Activated CD8-positive, alpha-beta memory T cell treated with anti-CD3 and anti-CD28 coated beads for 1 hour (primary cell): ENCODE results near the gene SLC47A2.
"Not testable (repeated sequence)": the region's sequence is repeated elsewhere in the genome, so short reads cannot be mapped to it uniquely, and the experiment has no call there.

Experiments
- DNase-seq, 2 donors: peaks; one replicate each; pipeline ENCODE4 v3.0.0-alpha.2; 2020; ENCODE audit warnings: low read depth in 1 of 2; ENCODE audit errors: extremely low read depth in 1 of 2

SLC47A2 gene

DNA sequence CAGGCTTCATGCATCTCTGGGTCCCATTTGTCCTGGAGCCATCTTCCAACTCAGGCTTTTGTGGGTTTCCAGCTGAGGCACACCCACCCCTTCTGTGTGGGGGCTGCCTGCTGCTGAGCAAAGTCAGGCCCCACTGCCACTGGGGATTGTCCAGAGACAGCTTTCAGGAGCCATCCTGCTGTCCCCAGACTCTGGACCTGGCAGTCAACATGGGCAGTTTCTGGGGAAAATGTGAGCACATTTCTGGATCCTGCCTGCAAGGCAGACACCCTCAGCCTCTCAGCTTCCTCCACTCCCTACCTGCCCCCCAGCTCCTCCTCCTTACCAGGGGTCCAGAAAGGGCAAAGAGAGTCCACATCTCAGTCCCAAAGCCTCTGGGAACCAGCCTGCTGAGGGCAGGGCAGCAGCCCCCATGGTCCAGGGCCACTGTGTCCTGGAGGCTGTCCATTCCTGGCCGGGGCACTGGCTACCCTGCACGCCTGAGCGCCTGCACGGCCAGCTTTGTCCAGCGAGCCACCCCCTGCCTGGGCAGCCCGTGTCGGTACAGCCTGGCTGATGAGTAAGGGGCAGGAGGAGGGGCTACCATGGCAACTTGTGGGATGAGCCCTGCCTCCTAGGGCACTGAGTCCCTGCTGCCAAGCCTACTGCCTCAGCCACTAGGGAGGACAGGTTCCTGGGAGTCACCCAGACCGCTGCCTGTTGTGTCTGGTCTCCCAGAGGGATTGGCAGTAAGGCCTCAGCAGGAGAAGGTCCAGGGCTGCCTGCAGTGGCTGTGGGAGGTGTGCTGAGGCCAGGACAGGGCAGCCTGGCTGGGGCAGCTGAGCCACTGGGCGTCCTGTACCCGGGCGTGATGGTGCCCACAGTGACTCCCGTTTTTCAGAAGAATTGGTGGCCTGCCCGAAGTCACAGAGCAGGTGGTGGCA lies at the start of gene SLC47A2:
SLC47A2 (minus strand) TSS at position 477 of the 923 bp plus-strand sequence; CDS start at position 448, 29 bp downstream.
- DNase-seq, result no peak

- no peak for DNase-seq
Measured at GRCh38 chr17:19766016-19766415, 49.6 kb upstream of the SLC47A2 start.

DNA sequence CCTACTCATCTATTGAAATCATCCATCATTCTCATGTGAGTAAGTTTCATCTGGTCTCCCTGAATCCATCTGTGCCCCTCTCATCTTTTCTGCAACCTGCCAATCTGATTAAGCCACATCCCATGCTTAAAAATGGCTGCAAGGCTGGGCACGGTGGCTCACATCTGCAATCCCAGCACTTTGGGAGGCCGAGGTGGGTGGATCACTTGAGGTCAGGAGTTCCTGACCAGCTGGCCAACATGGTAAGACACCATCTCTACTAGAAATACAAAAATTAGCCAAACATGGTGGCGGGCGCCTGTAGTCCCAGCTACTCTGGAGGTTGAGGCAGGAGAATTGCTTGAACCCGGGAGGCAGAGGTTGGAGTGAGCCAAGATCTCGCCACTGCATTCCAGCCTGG lies 47.6 kb upstream of the SLC47A2 start:
- not testable (repeated sequence) for DNase-seq

DNA sequence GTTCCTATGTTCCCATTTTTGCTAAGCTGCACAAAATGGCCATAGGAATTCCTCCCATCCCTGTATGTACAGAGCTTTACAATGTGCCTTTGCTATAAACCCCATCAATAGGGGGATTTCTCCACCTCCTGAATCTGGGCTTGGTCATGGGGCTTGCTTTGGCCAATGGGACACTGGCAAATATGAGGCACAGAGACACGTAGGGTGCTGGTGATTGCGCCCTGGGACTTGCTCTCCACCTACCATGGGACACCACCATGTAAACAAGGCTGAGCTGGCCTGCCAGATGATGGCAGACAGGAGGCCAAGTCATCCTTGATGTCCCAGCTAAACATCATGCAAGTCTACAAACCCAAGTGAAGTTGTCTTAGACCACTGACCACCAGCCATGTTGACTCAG lies 47.0 kb upstream of the SLC47A2 start:
- no peak for DNase-seq

- peak; percentile 41 to 44 for DNase-seq
Measured at GRCh38 chr17:19762515-19762961, 46.2 kb upstream of the SLC47A2 start.

- DNase-seq, result no peak
Measured at GRCh38 chr17:19760746-19761145, 44.4 kb upstream of the SLC47A2 start.

DNA sequence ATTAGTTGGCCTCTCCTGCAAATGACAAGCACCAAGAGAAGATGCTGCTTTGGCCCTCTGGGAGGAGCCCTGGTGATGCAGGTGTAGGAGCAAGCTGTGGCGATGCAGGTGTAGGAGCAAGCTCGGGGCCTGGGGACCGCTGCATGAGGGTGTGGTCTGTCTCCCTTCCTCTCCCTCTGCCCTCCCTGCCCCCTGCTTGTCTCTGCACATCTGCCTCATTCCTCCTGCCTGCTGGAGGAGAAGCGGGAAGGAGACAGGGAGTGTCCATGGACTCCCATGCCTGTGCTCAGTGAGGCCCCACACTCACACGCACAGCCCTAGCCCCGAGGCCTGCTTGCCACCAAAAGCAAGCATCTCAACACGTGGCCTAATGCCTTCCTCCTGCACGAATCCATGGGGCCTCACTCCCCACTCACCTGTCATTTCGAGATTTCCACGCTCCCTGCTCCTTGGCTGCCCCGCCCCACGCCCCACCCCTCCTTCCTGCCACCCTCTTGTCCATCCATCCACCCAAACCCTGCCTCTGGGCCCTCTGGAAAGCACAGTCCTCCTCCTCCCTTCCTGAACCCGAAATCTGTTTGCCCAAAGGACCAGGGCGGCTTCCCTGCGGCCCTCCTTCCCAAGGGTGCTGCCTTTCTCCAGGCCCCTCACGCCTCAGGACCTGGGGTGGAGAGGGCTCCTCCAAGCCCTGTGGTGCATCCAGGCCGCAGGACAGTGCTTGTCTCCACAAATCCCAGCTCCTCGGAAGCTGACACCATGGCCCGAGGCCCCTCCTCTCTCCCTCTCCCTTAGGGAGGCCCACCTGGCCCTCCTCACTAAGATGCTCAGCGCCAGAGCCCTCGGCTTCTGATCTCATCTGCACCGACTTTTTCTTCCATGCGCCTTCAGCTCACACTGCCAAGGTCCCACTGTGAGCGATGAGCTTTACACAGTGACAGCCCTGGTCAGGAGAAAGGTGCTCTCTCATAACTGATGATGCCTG lies 43.5 kb upstream of the SLC47A2 start:
- DNase-seq, result no peak

DNA sequence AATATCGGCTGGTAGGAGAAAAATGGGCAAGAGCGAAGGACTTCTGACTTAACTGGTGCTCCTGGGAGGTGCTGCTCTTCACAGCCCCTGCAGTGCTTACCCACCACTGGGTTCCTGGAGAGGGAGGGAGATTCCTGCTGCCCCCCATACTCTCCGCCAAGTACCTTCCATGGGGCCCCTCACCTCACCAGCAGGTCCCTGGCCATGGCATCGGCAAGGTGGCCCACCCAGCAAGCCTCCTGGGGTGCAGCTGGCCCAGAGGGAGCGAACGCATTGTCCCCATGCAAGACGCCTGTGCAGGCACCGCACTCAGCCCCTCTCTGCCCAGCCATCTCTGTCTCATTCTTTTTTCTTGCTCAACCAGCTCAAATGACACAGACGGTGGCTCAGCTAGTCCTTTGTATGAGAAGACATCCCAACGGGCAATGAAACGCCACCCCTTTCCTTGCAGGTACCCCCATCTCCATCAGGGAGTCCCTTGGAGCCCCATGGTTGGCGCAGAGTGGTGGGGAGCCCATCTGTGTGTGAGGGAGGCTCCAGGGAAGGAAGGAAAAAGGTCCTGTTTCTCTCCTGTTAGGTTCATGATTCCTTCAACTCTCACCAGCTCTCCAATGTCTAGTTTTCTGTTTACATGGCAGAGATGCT lies 41.3 kb upstream of the SLC47A2 start:
- DNase-seq, result no peak

DNA sequence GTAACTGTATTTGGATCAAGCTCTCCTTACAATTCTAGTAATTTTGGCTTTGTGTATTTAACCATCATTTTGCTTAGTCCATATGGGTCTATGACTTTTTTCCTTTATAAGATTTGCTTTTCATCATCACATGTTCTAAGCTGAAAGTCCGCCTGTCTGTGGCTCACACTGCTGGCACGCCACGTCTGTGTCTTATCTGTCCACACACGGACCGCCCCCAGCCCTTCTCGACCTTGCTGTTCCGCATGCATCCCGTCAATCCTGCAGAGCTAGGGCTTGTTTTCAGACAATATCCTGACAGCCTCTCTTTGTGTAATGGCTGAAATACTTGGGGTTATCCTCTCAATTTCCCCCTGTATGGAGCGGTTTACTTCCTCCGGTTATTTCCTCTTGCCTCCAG lies 40.2 kb upstream of the SLC47A2 start:
- no peak for DNase-seq

DNA sequence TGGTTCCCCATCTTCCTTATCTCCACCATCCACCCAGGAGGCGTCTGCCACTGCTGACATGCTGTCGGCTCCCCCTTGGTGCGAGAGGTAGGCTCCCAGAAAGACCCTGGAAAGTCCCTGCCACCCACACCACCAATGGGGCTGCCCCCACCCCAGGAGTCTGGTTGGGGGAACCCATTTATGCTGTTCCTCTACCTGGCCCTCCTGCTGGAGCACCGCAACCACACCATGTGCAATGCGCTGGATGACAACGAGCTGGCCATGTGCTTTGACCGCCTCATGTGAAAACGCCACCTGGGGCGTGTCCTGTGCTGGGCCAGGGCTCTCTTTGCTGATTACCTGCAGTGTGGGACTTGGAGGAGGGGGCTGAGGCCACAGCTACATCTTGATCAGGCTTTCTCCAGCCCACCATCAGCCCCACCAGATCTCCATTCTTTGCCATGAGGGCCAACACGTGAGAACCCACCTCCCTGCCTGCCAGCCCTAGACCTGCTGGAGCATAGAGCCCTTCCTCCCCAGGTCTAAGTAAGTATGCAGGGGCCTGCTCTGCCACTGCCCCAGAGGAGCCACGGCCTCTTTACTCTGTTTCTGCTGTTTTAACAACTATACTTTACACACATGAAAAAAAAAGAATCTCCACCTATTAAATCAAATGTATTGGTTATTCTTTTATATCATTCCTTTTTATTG lies 39.6 kb upstream of the SLC47A2 start:
- no peak for DNase-seq

GRCh38 chr17:19755392-19755791 lies 39.0 kb upstream of the SLC47A2 start:
- no peak for DNase-seq

GRCh38 chr17:19753661-19754463 lies 37.5 kb upstream of the SLC47A2 start:
- DNase-seq, result no peak

DNA sequence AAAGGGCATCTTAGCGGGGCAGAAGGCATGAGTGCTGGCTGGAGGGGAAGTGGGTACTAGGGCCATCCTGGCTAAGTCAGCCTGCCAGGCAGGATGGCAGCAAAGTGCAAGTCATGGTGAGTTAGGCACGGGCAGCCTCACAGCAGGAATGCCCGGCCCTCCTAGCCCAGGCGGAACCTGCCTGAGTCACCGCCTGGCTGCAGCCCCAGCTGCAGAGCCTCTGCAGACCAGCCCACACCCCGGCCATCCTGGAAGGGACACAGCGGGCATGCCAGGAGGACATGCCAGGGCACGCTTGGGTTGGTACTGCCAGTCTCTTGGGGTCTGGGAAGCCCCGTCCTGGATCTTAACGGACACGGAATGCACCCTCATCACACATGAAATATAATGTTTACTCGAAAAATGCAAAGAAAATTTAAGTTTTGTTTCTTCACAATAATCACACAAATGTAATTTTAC lies 36.7 kb upstream of the SLC47A2 start:
- DNase-seq, result no peak

- no peak for DNase-seq
Measured at GRCh38 chr17:19752216-19753050, 36.0 kb upstream of the SLC47A2 start.

DNA sequence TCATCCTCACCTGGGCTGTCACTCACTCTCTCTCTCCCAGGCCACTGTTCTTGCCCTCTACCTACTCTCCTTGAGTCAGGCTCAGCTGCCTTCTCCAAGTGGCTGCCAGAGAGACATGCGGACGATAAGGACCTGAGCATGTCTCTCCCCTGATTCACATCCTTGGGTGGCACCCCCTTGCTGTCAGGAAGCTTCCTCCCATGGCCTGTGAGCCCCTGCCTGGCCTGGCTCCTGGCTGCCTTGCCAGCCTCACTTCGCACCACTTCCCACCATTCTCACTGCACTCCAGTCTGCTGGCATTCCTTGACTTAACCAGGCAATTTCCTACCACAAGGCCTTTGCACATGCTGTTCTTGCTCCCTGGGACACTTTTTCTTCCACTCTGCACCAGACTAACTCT lies 34.5 kb upstream of the SLC47A2 start:
- no peak for DNase-seq

GRCh38 chr17:19750020-19750572 lies 33.7 kb upstream of the SLC47A2 start:
- no peak for DNase-seq

- DNase-seq, result no peak
Measured at GRCh38 chr17:19748807-19749193, 32.4 kb upstream of the SLC47A2 start.
